HT1080 (cell line): ENCODE results near the gene USP32. TPM values are rescaled to one million over a fixed set of nuclear protein-coding genes. Genes with fewer than 3 reads are reported as not detected.
A peak's percentile ranks its signal among the peaks of the same experiment; 100 is the strongest.
"Not testable (repeated sequence)": the region's sequence is repeated elsewhere in the genome, so short reads cannot be mapped to it uniquely, and the experiment has no call there.

Experiments used
- DNase-seq: peaks from one replicate; pipeline ENCODE4 v3.0.0-alpha.2; 2015; ENCODE audit warnings: low read depth
- total RNA-seq: library from RNA; depleted of rRNA; stranded (reverse); fragments of >200 nt; shearing (Covaris generic); gene quantifications from 2 replicates; pipeline ENCODE4 v1.2.3, GENCODE V29; 2014

The USP32 gene
- total RNA-seq, 1 experiment from 2014 or later = 31.7 TPM

DNA sequence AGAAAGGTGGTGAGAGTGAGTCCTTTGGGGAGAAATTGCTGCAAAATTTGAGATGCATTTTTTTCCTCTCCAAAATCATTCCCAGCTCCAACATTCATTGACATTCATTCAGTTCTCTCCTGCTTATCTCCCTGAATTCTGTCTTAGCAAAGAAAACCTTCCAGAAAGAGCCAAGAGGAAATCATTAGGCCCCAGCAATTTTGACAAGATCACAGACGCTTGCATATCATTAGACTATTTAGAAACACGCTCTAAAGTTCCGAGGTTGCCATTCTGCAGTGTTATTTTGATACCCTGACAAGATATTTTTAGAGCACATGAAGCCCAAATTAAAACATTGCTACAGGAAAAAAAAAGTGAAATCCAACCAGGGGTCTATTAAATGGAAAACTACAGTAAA is 20.8 kb upstream of the USP32 start:
- DNase-seq = no peak

DNA sequence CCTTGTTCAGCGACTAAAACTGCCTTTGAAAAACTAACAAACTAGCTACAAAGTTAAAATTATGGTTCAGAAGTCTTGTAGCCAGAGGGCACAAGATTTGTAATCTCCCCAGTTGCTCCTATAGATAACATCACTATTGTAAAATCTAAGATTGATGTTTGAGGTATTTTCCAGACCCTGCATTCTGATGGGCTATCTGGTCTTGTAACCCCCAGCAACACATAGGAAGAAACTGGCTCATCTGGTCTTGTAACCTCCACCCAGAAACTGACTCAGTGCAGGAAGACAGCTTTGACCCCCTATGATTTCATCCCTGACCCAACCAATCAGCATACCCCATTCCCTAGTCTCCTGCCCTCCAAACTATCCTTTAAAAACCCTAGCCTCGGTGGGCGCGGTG is 18.1 kb upstream of the USP32 start:
- DNase-seq = no peak

DNA sequence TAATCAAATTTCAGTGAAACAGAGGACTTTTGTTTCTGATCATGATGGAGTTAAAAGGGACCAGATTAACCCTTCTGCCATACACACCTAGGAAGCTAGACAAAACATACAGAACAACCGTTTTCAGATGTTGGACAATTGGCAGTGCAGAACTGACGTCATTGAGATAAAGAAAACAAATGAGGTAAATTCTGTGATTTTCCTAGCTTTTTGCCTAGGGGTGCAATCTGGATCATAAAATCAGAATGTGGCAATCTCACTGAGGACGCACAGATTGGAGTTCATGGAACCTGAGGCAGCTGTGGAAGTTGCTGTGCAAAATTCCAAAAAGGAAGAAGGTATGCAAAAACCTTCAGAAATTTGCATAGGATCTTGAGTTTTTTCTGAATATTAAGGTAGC is 15.0 kb upstream of the USP32 start:
- no peak for DNase-seq

DNA sequence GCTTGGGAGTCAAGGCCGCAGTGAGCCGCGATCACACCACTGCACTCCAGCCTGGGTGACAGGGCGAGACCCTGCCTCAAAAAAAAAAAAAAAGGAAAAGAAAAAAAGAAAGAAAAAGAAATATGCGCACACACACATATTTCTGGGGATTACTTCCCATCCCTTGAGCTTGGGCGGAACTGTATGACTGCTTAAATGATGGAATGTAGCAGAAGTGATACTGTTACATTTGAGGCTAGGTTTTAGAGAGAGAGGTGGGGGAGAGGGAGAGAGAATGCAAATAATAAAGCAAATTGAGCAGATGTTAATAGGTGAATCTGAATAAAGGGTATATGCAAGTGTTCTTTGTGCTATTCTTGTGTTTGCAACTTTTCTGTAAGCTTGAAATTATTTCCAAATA is 12.0 kb upstream of the USP32 start:
- DNase-seq = no peak

DNA sequence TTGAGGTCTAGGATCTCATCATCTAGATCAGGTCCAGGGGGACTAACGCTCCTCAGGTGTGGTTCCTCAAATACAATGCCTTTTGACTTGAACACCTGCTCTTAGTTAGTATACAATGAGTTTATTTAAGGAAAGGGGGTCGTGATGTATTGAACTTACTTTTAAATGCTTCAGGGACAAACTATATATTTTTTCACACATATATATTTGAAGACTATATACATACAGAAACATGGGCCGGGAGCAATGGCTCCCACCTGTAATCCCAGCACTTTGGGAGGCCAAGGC is 11.5 kb upstream of the USP32 start:
- DNase-seq = no peak

DNA sequence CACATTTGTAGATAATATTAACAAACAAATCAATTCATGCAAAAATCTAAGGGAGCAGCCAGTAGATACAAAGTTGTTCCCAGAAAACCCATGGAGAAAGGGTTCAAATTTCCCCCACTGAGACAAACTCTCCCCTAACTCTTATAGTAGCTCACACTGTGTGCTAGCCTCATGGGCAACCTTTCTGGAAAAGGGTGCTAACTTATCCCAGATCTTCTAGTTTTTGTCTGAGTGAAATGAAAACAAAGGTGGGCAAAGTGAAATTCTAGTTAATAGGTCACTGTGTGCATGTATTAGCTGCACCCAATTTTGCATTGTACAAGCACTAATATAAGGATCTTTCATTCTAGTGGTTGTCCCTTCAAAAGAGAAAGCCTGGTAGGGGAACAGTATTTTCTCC is 9.9 kb upstream of the USP32 start:
- DNase-seq = no peak

DNA sequence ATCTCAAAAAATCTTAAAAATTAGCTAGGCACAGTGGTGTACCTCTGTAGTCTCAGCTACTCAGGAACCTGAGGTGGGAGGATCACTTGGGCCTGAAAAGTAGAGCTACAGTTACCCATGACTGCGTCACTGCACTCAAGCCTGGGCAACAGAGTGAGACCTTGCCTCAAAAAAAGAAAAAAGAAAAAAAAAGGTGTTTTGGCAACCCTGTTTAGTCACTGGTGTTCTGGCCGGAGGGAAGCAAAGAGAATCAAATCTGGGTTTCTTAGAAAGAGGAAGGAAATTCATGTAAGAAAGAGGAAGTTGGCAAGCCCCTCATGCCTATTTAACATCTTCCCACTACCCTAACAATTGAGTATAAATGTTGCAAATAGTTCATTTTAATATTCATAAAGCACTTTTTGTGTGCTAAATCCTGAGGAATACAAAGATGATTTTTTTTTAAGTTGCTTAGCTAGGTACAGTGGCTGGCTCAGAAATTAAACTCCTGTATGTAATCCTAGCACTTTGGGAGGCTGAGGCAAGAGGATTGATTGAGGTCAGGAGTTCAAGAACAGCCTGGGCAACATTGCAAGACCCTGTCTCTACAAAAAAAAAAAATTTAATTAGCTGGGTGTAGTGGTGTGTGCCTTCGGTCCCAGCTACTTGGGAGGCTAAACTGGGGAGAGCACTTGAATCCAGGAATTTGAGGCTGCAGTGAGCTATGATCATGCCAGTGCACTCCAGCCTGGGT is 6.5 kb upstream of the USP32 start:
- DNase-seq = no peak

DNA sequence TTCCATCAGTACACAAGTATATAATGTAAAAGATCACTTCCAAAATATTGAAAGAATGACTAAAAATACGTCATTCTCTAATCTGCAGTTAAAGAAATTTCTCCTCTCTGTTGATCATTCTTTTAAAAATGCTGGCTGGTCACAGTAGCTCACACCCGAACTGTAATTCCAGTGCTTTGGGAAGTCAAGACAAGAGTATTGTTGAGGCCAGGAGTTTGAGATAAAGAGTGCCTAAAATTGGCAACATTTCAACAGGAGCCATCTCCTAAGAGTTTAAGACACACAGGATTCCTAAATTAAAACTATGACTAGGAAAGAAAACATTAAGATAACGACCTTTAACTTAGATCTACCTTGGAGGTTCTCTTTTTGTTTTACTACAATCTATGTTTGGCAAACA is 4.5 kb upstream of the USP32 start:
- no peak for DNase-seq

DNA sequence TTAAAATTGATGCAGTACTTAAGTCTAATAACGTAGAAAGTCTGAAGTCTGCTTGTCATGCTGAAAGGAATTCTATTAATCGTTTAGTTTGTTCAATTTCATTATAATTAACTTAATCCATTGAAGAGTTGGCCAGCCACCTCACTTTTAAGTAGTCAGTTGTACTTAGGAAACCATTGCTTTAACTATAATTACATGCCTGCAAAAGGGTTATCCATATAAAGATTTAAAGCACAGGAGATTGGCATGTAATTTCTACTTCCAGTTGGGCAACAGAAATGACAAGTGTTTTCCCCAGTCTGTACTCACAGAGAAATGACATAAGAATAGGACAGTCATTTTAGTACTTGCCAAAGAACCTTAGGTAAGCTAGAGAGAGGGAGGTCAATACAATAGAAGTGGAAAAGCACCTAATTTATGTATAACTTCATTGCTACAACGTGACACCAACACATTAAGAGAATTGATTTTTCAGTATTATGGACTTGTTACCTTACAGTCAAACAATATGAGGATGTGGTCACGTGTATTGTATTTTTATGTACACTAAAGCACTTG is 3.7 kb upstream of the USP32 start:
- no peak for DNase-seq

DNA sequence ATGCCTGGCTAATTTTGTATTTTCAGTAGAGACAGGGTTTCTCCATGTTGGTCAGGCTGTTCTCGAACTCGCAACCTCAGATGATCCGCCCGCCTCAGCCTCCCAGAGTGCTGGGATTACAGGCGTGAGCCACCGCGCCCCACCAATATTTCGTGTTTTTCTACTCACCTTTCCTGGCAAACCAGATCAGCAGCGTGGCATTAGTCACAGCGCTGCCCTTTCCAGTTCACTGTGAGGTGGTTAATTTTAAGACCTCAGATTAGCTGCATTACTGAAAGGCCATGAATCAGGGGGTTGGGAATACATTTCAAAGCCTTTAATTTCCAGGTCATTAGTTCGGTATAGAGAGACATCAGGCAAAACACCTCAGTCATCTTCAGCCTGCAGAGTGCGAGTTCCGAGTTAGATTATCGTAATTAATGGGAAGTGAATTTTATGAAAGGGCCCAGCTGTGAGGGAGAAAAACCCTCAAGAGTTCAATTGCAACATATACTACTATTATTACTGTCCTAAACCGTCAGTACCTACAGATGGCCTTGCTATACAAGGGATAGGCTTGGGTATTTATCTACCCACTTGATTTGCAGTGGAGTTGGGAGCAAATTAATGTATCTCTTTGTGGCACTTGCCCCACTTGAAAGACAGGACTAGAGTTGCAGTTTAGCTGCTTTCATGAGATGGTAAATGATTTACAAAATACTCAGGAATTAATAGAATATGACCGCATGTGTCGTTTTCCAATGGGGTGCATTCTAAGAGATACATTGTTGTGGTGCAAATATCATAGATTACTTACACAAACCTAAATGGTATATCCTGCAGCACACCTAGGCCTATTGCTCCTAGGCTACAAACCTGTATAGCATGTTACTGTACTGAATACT is 2.1 kb upstream of the USP32 start:
- no peak for DNase-seq

DNA sequence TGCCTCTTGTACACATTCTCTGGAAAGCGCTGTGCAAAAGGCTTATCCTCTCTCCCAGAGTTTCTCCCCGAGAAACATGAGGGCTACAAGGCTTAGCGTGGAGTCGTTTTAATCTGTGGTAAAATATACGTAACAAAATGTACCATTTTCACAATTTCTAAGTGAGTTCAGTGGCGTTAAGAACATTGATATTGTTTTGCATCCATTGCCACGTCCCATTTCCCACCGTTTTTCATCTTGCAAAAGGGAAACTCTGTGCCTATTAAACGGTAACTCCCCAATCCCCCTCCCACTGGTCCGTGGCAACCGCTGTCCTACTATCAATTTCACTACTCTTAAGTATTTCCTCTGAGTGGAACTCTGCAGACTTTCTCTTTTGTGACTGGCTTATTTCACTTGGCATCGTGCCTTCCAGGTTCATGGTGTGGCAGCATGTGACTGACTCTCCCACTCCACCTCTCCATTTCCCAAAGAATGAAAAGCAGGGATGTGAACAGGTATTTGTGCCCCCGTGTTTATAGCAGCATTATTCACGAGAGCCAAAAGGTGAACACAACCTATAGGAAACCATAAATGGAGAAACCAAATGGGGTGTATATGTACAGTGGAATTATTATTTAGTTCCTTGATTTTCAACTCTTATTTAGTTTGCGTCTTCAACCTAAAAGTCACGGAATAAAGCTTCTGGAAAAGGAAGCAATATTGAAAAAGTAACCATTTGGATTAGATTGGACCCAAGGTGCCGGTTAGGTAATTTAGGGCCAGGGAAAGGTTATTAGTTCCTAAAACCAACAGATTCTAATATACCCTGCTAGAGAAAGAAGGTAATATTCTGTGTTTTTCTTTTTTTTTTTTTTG is 1.1 kb upstream of the USP32 start:
- DNase-seq = peak; percentile 72

DNA sequence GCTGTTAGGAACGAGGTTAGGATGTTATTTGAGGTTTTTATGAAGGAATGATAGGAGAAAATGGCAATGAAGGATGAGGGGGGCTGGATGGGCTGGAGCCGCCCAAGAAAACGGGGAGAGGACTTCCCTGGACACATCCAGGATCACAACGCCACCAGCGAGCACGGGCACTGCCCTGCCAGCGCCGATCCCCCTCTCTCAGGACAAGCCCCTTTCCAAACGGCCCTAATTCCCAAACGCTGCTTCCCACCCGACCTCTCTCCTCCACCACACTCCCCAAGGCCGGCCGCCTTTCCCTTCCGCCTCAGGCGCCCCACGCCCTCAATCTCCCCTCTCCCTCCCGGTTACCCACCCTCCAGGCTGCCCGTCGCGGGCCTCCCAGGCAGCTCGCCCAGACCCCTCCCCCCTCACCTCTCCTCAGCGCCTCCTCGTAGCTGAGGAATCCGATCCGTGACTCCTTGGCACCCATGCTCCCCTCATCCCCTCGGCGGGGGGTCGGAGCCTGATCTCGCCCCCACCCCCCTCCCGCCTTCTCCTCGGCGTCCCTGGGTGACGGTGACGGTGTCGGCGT is 377 bp downstream of the USP32 start:
- DNase-seq = no peak

DNA sequence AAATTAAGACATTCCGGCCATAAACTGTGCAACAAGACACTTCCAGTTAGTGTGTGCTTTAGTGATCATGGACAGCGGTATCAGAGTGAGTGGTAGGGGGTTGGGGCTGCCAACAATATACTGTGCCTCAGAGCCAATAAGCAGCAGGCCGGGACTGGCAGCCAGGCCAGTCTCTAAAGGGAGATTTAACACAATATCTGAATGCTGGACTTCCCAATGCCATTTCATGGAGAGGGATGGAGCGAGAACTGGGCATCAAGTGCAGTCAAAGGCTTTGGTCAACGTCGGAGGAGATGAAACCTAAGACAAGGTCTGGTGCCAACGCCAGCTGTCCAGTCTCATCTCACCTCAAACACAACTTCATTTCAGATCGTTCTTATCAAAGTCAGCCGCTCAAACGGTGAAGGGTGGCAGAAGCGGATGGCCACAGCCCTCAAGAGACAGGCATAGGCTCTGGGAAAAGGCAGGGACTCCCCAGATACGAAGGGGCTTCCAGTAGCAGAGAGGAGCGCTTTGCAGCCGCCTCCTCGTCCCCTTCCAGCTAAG is 935 bp downstream of the USP32 start:
- peak; percentile 37 for DNase-seq

DNA sequence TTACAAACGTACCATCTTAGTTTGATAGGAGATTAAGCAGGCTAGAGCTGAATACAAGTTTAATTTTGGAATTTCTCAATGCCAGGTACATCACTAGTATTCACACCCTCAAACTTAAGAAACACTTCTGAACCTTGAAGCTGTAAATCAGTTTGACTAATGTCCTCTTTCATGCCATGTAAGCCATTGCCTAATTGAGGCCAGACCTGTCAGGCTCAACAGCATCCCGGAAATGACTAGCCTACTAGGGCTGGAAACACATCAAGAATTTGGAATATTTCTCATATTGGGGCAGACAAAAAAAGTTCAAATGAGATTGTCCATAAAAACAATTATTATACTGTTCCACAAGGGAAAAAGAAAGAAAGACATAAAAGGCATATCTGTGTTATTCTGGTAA is 1.7 kb downstream of the USP32 start:
- peak; percentile 42 for DNase-seq

DNA sequence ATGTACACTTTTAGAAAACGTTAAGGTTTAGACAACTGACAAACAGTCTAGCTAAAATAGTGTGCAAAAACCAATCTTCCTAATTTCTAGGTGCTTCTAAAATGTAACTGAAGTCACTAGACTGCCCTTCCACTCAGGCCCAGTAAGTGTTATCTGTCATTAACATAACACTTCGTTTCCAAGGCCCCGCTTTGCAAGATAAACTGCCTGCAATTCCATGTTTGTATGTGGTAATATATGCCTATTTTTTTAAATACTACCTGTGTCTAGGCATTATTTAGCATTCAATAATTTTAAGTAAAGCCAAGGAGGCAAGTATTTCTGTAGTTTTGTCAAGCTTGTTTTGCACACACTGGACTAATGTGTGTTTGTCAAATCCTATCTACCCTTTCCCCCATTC is 3.2 kb downstream of the USP32 start:
- DNase-seq = no peak

DNA sequence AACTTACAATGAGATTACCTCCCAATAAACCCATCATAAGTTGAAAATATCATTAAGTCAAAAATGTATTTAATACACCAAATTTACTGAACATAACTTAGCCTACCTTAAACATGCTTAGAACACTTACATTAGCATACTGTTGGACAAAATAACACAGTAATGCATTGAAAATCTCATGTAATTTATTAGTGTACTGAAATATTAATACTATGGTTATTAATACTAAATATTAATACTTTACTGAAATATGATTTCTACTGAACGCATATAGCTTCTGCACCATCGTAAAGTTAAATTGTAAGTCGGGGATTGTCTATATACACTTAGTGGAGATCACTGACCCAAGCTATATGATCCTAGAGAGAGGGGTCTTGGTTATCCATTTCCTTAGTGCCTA is 4.3 kb downstream of the USP32 start:
- DNase-seq = no peak

DNA sequence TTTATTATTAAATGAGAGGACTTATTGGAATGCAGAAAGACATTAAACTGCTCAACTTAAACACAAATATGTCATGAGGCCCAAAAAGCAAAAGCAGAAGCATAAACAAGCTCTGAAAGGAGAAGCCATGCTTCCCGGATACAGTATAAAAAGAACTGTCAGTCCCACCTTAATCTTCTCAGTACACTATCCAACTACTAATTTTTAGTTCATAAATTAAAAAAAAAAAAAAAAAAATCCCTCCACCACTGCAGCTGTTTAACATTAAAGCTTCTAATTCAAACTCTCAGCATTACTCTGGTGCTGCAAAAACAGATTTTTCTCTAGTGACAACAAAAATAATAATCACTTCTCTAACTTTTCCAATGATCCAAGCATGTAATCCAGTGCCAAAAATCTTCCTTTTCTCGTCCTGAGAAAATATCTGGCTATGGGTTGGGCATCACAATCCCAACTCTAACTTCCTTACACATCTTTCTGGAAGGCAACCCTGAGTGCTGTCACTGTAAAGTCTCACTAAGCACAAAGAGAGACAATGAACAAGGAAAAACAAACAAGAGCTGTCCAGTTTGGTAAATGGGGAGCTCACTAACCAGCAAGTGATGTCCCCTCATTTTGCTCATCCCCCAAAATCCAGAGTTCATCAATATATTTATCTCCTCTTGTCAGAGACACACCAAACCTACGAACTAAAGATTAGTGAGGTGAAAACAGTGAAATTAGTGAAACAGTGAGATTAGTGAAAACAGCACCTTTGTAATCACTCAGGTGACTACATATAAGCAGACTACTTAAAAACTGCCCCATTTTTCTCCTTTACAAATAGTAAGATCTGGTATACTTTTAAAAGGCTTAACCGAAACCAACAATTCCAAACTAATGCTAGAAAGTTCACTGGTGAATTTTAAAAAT is 5.5 kb downstream of the USP32 start:
- no peak for DNase-seq

DNA sequence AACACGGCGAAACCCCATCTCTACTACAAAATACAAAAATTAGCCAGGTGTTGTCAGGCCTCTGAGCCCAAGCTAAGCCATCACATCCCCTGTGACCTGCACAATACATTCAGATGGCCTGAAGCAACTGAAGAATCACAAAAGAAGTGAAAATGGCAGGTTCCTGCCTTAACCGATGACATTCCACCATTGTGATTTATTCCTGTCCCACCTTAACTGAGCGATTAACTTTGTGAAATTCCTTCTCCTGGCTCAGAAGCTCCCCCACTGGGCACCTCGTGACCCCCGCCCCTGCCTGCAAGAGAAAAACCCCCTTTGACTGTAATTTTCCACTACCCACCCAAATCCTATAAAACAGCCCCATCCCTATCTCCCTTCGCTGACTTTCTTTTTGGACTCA is 7.0 kb downstream of the USP32 start:
- not testable (repeated sequence) for DNase-seq

DNA sequence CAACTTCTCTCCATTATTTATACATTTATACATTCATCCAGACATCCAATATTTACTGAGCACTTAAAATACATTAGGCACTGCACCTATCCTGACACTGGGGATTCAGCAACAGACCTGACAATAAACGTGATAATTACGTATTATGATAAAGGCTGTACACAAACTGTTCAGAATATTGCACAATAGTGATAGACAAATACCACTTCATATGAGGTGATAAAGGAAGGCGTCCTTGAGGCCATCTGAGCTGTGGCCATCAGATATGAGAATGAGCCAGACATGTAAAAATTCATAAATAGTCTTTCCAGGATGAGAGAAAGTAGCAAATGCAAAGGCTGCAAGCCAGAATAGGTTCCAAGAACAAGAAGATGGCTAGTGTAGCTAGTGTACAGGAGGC is 8.6 kb downstream of the USP32 start:
- DNase-seq = no peak

DNA sequence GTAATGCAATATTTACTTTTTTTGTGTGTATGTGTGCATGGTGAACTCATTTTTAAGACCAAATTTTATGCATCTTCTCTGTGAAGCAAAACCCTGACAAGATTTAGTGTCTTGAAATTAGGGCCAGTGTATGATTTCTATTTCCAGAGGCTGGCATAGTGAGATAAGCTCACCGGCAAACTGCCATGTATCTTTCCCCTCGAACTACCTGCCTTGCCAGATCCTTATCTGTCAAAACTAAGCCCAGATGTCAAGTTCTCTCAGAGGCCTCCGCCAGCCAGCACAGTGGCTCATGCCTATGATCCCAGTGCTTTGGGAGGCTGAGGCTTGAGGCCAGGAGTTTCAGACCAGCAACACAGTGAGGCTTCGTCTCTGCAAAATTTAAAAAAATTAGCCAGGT is 10.0 kb downstream of the USP32 start:
- DNase-seq = no peak
